IPS-15b (cell line): ENCODE results near the gene PRAMEF25.
"Not testable (repeated sequence)": the region's sequence is repeated elsewhere in the genome, so short reads cannot be mapped to it uniquely, and the experiment has no call there.

Experiments
- H3K27me3 ChIP-seq: one replicate; pipeline ENCODE4 v1.6.1; 2013; ENCODE audit warnings: low read length; ENCODE audit not compliant: control insufficient read depth, insufficient read depth
- H3K36me3 ChIP-seq: one replicate; pipeline ENCODE4 v1.6.1; 2013; ENCODE audit warnings: low read length; ENCODE audit not compliant: control insufficient read depth, insufficient read depth
- H3K4me1 ChIP-seq: one replicate; pipeline ENCODE4 v1.6.1; 2013; ENCODE audit warnings: mild to moderate bottlenecking, low read length; ENCODE audit not compliant: control insufficient read depth, insufficient read depth
- H3K4me3 ChIP-seq: one replicate; pipeline ENCODE4 v1.5.1; 2013; ENCODE audit warnings: low read depth, low read length
- H3K9ac ChIP-seq: one replicate; pipeline ENCODE4 v1.6.1; 2013; ENCODE audit warnings: low read depth, mild to moderate bottlenecking, low read length
- H3K9me3 ChIP-seq: one replicate; pipeline ENCODE4 v1.6.1; 2013; ENCODE audit warnings: mild to moderate bottlenecking, low read length; ENCODE audit not compliant: control insufficient read depth, insufficient read depth

Gene PRAMEF25

DNA sequence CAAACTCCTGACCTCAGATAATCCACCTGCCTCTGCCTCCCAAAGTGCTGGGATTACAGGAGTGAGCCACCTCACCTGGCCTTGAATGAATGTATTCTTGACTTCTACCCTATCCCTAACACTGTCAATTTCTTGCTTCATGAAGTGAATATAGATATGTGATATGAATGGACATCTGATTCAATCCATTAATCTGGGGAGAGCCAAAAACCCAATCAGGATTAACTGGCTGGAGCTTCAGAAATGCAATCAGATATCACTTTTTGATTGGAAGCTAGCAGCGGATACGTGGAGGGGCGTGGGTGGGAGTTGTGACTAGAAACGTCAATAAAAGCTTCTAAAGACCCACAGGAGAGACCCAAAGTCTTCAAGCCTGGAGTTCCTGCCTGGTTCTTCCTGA lies at the start of gene PRAMEF25:
Gene PRAMEF25, plus strand, starts transcription at position 301 of the 400 bp plus-strand sequence. CDS start 2,920 bp downstream, outside the sequence.
- H3K9me3 ChIP-seq, H3K36me3 ChIP-seq, H3K4me1 ChIP-seq, H3K4me3 ChIP-seq, H3K27me3 ChIP-seq, H3K9ac ChIP-seq: not testable (repeated sequence)

- H3K9ac ChIP-seq, H3K9me3 ChIP-seq, H3K4me1 ChIP-seq, H3K36me3 ChIP-seq, H3K27me3 ChIP-seq, H3K4me3 ChIP-seq: not testable (repeated sequence)
Measured at GRCh38 chr1:13056475-13056874, 14.1 kb upstream of the PRAMEF25 start, which contains the start of gene PRAMEF27. PRAMEF27 (minus strand) TSS chr1:13056575; CDS start chr1:13053659, 2,916 bp downstream.

DNA sequence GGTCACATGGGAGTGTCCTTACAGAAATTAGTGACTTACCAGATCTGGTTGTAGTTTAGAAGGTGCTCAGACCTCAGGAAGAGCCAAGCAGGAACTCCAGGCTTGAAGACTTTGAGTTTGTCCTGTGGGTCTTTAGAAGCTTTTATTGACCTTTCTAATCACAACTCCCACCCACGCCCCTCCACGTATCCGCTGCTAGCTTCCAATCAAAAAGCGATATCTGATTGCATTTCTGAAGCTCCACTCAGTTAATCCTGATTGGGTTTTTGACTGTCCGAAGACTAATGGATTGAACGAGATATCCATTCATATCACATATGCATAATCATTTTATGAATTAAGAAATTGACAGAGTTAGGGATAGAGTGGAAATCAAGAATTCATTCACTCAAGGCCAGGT lies 46.2 kb downstream of the PRAMEF25 start, which contains the start of gene HNRNPCL2:
Gene HNRNPCL2, minus strand, starts transcription at position 101 of the 400 bp plus-strand sequence. CDS start 454 bp downstream, outside the sequence.
- H3K4me1 ChIP-seq, H3K9me3 ChIP-seq, H3K27me3 ChIP-seq, H3K4me3 ChIP-seq, H3K36me3 ChIP-seq, H3K9ac ChIP-seq: not testable (repeated sequence)
